H1 (cell line): ENCODE results near the gene WDFY4. TPM values are rescaled to one million over a fixed set of nuclear protein-coding genes. Genes with fewer than 3 reads are reported as not detected.

Experiments used
- CHD7 ChIP-seq: fragments of 300-600 bp; sonication (generic); IDR thresholded peaks from 2 replicates; pipeline ENCODE4 v1.7.1; 2012; ENCODE audit warnings: low read length, moderate library complexity, mild to moderate bottlenecking, inconsistent platforms; ENCODE audit not compliant: insufficient replicate concordance
- GTF2F1 ChIP-seq: IDR thresholded peaks from 2 replicates; pipeline ENCODE4 v1.6.1; 2012; ENCODE audit warnings: low read depth, low read length, improper control_type of control experiment, borderline replicate concordance
- HDAC6 ChIP-seq: IDR thresholded peaks from one replicate; pipeline ENCODE4 v1.7.1; 2012; ENCODE audit warnings: low read depth, mild to moderate bottlenecking, inconsistent platforms, low read length, moderate library complexity
- NANOG ChIP-seq: IDR thresholded peaks from 2 replicates; pipeline ENCODE4 v1.6.1; 2011; ENCODE audit warnings: low read length, low read depth, mild to moderate bottlenecking, inconsistent platforms; ENCODE audit not compliant: insufficient read depth, poor library complexity, severe bottlenecking
- polyA plus RNA-seq, 7 experiments: library from polyadenylated mRNA; depleted of rRNA in 3 of 7; stranded (reverse) in 5 of 7; unstranded in 2 of 7; fragments of >200 nt in 5 of 7; fragments of 200-250 nt in 2 of 7; gene quantifications; 1 replicate in 5 of 7; 2 replicates in 1 of 7; 4 replicates in 1 of 7; pipeline versions ENCODE4 v1.2.1 to v1.2.3, GENCODE V29; 2011 to 2013; ENCODE audit warnings: missing spikeins in 2 of 7, mixed read lengths in 2 of 7
- total RNA-seq: library from RNA; stranded (reverse); fragmentation: NEBNext Ultra II Directional; extraction: Animal tissue kit (Norgen Biotek cat#: 25700); gene quantifications from 2 replicates; pipeline ENCODE4 v1.2.1, GENCODE V29; 2021

WDFY4 gene
- total and polyA plus RNA-seq, 2 of the 8 experiments (the other 6 are each of a cell fraction or from before 2014, with no cell fraction given), result not detected

DNA sequence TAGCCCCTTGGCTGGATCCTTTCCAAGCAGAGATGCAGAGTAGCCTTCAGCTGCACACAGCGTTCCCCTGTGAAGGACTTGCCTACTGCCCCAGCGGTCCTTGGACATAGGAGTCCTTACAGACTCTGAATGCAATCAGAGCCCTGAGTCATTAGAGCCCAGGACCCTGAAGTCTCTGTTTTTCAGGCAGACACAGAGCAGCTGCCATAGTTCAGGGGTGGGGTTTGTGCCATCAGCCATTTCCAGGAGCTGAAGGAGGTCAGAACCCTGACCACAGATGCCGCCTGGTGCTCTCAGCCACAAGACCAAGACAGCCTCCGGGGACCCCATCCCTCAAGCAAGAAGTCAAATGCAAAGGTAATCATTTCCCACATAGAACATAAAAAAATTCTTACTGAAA, 32.8 kb upstream of the WDFY4 start (continued):
- no peak for TF ChIP-seq CHD7
- no peak for TF ChIP-seq HDAC6
- no peak for TF ChIP-seq GTF2F1
- no peak for TF ChIP-seq NANOG
